Measurements from ENCODE around the gene BCR.

The BCR gene

GRCh38 chr22:23292453-23293350 is 112.4 kb downstream of the BCR start:
- no peak for DNase-seq
- Mint-ChIP-seq H3K9me3 (no peaks in the 10 kb centered on the region), H3K36me3 (ENCODE audit: low read depth) (peaks cover 63% of the 10 kb centered on the region), H3K27ac (peak overlapping the region; percentile 29), H3K4me3 (no peak overlapping the region), H3K27me3 (ENCODE audit: low read depth, poor library complexity) (no peaks in the 10 kb centered on the region), H3K4me1 (peaks cover 34% of the 10 kb centered on the region)
- TF ChIP-seq CTCF (IDR thresholded peaks at IDR 0.05) = no peak

- Mint-ChIP-seq H3K27ac (no peak overlapping the region), H3K4me3 (no peak overlapping the region), H3K9me3 (no peaks in the 10 kb centered on the region), H3K36me3 (ENCODE audit: low read depth) (peaks cover 73% of the 10 kb centered on the region), H3K27me3 (ENCODE audit: low read depth, poor library complexity) (no peaks in the 10 kb centered on the region), H3K4me1 (peaks cover 36% of the 10 kb centered on the region)
- no peak for DNase-seq
- no peak for TF ChIP-seq CTCF (IDR thresholded peaks at IDR 0.05)
Measured at GRCh38 chr22:23293720-23294119, 113.4 kb downstream of the BCR start.

- Mint-ChIP-seq H3K36me3 (ENCODE audit: low read depth) (peaks cover 76% of the 10 kb centered on the region), H3K27ac (no peak overlapping the region), H3K9me3 (no peaks in the 10 kb centered on the region), H3K4me1 (peaks cover 36% of the 10 kb centered on the region), H3K27me3 (ENCODE audit: low read depth, poor library complexity) (no peaks in the 10 kb centered on the region), H3K4me3 (no peak overlapping the region)
- no peak for DNase-seq
- TF ChIP-seq CTCF (IDR thresholded peaks at IDR 0.05) = no peak
Measured at GRCh38 chr22:23294221-23294620, 113.9 kb downstream of the BCR start.

GRCh38 chr22:23300476-23300875 is 120.2 kb downstream of the BCR start:
- Mint-ChIP-seq H3K4me1 (peaks cover 6% of the 10 kb centered on the region), H3K4me3 (no peak overlapping the region)

GRCh38 chr22:23301591-23301990 is 121.3 kb downstream of the BCR start:
- H3K9me3 Mint-ChIP-seq = no peaks in the 10 kb centered on the region
- H3K36me3 Mint-ChIP-seq (ENCODE audit: low read depth) = peaks cover 60% of the 10 kb centered on the region
- H3K4me3 Mint-ChIP-seq = no peak overlapping the region
- TF ChIP-seq CTCF (IDR thresholded peaks at IDR 0.05) = no peak
- H3K4me1 Mint-ChIP-seq = peaks cover 6% of the 10 kb centered on the region
- H3K27ac Mint-ChIP-seq = no peak overlapping the region
- peaks cover 3% of the 10 kb centered on the region for H3K27me3 Mint-ChIP-seq (ENCODE audit: low read depth, poor library complexity)
- no peak for DNase-seq

More at GRCh38 chr22:23300476-23300875, 120.2 kb downstream of the BCR start:
- Mint-ChIP-seq H3K9me3 (no peaks in the 10 kb centered on the region), H3K36me3 (ENCODE audit: low read depth) (peaks cover 63% of the 10 kb centered on the region), H3K27me3 (ENCODE audit: low read depth, poor library complexity) (peaks cover 3% of the 10 kb centered on the region), H3K27ac (no peak overlapping the region)
- DNase-seq = no peak
- no peak for TF ChIP-seq CTCF (IDR thresholded peaks at IDR 0.05)
